ENCODE results near the gene SNHG17.
A peak's percentile ranks its signal among the peaks of the same experiment; 100 is the strongest.

The SNHG17 gene

DNA sequence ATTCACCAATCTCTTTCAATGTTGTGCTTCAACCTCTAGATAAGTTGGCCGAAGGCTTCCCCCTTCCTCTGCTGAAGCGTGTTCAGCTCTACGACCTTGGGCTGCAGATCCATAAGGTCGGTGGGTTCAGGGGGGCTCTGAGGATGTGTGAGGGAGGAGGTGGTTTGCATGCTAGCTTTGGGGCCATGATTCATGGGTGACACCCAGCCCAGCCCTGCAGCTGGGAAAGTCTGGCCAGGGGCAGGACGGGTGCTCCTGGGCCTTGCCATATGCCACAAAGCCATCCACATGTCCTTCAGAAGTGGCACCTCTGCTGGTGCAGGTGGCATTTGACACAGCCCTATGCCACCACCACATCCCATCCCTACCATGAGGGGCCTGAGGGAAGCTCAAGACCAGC is 61.2 kb downstream of the SNHG17 start:
- Histone ChIP-seq H3K4me3 (no peak overlapping the region), H3K27ac (peak overlapping the region in 1 of 2 donors; percentile 43)
- DNase-seq (ENCODE audit: low spot score): peak; percentile 67
- TF ChIP-seq, protein P1, sequence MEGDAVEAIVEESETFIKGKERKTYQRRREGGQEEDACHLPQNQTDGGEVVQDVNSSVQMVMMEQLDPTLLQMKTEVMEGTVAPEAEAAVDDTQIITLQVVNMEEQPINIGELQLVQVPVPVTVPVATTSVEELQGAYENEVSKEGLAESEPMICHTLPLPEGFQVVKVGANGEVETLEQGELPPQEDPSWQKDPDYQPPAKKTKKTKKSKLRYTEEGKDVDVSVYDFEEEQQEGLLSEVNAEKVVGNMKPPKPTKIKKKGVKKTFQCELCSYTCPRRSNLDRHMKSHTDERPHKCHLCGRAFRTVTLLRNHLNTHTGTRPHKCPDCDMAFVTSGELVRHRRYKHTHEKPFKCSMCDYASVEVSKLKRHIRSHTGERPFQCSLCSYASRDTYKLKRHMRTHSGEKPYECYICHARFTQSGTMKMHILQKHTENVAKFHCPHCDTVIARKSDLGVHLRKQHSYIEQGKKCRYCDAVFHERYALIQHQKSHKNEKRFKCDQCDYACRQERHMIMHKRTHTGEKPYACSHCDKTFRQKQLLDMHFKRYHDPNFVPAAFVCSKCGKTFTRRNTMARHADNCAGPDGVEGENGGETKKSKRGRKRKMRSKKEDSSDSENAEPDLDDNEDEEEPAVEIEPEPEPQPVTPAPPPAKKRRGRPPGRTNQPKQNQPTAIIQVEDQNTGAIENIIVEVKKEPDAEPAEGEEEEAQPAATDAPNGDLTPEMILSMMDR (IDR thresholded peaks at IDR 0.05): no peak

DNA sequence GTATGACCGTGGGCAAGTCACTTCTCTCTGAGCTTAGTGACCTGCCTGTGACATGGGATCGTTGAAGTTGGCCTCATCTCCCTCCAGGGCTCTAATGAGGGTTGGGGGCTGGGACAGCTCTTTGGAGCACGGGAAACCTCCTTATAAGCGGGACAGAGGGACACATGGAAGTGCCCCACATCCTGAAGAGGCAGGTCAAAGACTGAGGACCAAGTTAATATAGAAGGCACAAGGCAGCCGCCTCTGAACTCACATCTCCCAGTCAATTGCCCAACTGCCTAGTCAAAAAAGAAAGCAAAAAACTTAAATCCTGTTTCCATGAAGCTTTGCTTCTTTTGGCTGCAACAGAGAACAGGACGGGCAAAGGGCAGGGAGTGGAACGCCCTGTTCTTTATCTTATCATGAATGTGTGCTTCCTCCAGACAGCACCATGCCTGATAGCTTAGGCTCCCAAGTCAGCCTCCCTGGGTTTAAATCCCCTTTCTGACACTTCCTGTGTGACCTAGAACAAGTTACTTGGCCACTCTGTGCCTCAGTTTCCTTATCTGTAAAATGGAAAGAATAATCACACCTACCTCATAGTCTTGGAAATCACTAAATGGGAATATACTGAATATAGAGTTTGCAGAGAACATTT is 61.8 kb downstream of the SNHG17 start:
- peak overlapping the region in 1 of 2 donors; percentile 70 for H3K27ac ChIP-seq
- DNase-seq (ENCODE audit: low spot score): peak; percentile 57
- H3K4me3 ChIP-seq: no peak overlapping the region
- TF ChIP-seq, protein P1 (IDR thresholded peaks at IDR 0.05): no peak

DNA sequence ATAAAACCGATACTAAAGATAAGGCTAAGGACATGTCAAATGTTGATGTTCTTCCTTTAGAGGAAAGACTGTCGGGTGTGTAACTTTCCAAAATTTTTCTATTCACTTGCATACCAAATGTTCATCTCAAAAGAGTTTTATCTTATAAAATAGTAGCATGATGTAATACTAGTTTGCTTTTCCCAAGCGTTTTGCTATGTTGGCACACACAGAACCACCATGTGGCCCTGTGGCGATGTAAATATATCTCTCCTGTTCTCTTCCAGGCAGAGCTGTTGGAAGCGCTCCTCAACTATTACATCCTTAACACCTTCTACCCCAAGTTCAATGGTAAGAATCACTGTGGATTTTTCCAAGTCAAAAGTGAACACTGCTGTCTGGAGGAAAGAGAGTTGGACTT is 62.3 kb downstream of the SNHG17 start:
- TF ChIP-seq, protein P1 (IDR thresholded peaks at IDR 0.05): no peak
- Histone ChIP-seq H3K27ac (peak overlapping the region in 1 of 2 donors; percentile 70), H3K4me3 (no peak overlapping the region)
- DNase-seq (ENCODE audit: low spot score): no peak
